VCaP (cell line): ENCODE results near the gene RPRD1B.

Source experiments
- H3K27ac ChIP-seq: fragments of 450-650 bp; 2 replicates; pipeline ENCODE4 v1.5.1; 2017
- CTCF ChIP-seq: fragments of 450-650 bp; conservative IDR thresholded peaks from 2 replicates; pipeline ENCODE4 v1.5.1; 2017; ENCODE audit warnings: mild to moderate bottlenecking, moderate library complexity

RPRD1B gene

GRCh38 chr20:38136421-38137245, 103.1 kb downstream of the RPRD1B start:
- H3K27ac ChIP-seq = no peak overlapping the region; the same call in 1 of the 2 replicates
- TF ChIP-seq CTCF = no peak

GRCh38 chr20:38137441-38138037, 104.0 kb downstream of the RPRD1B start:
- H3K27ac ChIP-seq = no peak overlapping the region
- TF ChIP-seq CTCF = no peak

- H3K27ac ChIP-seq = no peak overlapping the region
- no peak for TF ChIP-seq CTCF
These were observed 104.7 kb downstream of the RPRD1B start for GRCh38 chr20:38138086-38138778.

- H3K27ac ChIP-seq = no peak overlapping the region
- TF ChIP-seq CTCF = no peak
These were observed 105.8 kb downstream of the RPRD1B start for GRCh38 chr20:38139156-38139912.

GRCh38 chr20:38139977-38140753, 106.6 kb downstream of the RPRD1B start:
- H3K27ac ChIP-seq = peak overlapping the region; percentile 20; the same call in 1 of the 2 replicates
- TF ChIP-seq CTCF = no peak

GRCh38 chr20:38141204-38141888, 107.8 kb downstream of the RPRD1B start:
- TF ChIP-seq CTCF = no peak
- no peak overlapping the region for H3K27ac ChIP-seq
